COLO829 (cell line): Measurements from ENCODE around the gene PSME1.

ENCODE experiments used
- DNase-seq: peaks from one replicate; pipeline ENCODE4 v3.0.0; 2012; ENCODE audit warnings: low spot score

PSME1 gene

GRCh38 chr14:24176599-24176998 lies 40.6 kb downstream of the PSME1 start:
- DNase-seq, result no peak

DNA sequence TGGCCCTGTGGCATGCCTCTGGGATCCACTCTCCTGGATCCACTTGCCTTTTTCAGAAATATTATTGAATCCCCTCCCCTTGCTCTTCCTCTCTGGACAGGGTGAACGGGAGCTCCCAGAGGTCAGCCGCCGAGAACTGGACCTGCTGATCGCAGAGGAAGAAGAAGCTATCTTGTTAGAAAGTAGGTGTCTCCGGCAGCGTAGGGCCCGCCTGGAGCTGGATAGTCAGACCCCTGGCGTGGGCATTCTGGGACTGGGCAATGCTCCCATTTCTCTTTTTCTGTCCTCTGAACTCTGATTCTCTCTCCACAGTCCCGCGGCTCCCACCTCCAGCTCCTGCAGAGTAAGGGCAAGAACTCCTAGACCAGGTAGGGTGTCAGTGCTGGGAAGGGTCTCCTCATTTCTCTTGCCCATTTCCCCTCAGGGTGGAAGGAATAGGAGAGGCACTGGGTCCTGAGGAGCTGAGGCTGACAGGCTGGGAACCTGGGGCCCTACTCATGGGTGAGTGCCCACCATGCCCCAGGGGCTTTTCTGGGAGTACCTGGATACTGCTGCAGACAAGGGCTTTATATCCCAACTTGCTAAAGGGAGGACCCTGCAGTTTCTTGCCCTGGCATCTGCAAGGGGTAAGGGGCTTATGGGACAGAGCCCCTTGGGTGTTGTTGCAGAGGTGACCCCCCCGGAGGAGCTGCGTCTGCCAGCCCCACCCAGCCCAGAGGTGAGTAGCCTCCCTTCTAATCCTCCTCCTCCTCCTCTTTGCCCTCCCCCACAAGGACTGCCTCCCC lies 41.2 kb downstream of the PSME1 start:
- DNase-seq, result no peak

DNA sequence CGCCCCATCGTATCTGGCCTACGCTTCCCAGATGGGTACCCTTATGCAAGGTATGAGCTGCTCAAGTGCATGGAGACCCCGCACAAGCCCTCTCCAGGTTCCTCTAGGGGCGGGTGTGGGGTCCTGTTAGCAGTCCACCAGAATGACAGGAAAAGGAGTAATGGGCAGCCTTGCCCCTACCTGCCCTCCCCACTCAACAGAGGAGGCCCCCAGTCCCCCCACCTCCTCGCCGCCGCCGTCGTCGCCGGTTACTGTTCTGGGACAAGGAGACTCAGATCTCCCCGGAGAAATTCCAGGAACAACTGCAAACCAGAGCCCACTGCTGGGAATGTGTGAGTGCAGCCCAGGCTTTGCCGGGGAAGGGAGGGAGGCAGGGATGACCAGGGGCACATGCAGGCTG lies 41.9 kb downstream of the PSME1 start:
- no peak for DNase-seq

DNA sequence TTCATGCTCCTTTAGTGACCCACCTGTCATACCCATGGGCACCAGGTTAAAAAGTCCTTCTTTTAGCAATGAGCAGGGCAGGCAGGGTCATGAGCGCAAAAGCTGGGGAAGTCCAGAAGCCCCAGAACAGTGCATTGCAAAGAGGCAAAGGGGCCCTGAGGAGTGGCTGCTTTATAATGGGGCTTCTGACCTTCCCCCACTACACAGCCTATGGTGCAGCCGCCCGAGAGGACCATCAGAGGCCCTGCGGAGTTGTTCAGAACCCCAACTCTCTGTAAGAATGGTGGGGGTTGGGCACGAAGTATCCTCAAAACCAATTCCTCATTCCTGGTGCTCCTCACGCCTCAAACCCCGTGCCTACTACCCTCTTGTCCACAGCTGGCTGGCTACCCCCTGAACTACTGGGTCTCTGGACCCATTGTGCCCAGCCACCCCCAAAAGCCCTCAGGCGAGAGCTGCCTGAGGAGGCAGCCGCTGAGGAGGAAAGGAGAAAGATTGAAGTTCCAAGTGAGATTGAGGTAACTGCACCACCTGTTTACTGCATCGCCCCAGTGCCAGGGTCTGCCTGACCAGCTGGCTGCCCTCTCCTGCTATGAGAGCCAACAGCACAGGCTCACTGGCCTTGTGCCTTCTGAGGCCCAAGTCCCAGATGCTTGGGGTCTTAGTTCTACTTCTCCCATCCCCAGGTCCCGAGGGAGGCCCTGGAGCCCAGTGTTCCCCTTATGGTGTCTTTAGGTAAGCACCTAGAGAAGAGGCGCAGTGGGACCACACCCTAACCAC lies 42.6 kb downstream of the PSME1 start:
- DNase-seq, result no peak

DNA sequence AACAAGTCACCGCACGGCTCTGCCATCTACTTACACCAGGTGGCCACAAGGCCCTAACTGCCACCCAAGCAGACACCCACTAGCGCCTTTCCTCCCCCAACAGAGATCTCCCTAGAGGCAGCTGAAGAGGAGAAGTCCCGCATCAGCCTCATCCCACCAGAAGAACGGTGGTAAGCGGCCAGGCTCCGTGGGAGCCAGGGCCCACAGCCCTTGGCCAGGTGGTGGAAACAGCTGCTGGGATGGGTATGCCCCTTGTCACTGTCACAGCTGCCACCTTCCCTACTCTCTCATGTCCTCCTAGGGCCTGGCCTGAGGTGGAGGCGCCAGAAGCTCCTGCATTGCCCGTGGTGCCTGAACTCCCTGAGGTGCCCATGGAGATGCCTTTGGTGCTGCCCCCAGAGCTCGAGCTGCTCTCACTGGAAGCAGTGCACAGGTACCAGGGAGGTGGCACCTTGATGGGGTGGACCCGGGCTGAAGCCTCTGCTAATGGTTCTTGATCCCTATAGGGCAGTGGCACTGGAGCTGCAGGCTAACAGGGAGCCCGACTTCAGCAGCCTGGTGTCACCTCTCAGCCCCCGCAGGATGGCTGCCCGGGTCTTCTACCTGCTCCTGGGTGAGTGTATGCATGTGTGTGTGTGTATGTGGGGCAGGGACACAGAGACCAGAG lies 43.4 kb downstream of the PSME1 start:
- DNase-seq, result no peak

DNA sequence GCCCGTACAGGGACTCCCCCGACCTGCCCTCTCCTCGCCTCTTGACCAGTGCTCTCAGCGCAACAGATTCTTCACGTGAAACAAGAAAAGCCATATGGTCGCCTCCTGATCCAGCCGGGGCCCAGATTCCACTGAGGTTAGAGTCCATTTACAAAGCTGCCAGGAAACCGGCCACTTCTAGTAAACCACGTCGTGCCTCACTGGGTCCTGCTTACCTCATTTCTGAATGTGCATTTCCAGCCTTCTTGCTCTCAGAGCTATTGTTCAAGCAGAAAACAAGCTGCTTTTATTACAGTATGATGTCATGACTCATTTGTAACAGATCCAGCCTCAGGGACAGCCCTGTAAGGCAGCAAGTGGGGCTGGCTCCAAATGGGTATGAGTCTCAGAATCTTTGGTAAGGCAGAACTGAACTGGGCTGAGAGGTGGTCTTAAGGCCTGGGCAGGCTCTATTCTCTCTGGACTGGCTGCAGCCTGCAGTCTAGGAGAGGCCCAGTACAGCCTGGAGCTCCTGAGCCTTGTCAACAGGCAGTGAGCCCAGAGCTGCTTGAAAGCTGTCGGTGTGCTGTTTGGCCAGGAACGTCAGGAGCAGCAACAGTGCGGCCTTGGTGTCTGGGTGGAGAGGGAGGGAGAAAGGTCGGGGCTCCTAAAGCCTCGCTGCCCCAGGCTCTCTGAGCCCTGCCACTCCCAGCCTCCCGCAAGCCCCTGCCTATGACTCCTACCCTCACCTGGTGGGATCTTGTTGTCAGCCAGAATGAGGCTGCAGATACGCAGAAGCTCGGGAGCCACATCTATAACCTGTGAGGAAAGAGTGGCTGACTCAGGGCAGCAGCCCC lies 44.2 kb downstream of the PSME1 start:
- no peak for DNase-seq

- DNase-seq, result no peak
These were observed 45.5 kb downstream of the PSME1 start for GRCh38 chr14:24181371-24182077.

- DNase-seq, result no peak
These were observed 46.3 kb downstream of the PSME1 start for GRCh38 chr14:24182110-24182882.

DNA sequence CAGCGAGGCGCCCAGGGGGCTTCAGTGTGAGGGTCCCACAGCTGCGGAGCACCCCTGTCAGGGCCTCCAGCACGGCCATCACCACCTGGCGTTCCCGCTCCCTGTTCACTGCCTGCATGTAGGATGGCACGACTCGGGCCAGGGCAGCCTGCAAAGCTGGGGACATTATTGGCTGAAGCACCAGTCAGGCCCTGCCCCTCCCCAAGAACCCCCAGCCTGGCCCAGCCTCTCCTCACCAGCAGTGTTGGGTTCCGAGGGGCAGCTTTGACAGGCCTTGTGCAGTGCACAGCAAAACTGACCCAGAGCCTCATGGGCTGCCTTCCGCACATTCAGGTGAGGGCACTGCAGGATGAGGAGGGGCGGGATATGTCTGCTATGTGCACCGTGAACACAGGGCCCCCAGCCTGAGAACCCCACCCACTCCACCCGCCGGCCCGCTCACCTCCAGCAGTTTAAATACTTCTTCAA lies 47.1 kb downstream of the PSME1 start:
- no peak for DNase-seq

- no peak for DNase-seq
These were observed 48.3 kb downstream of the PSME1 start for GRCh38 chr14:24184104-24184970.

DNA sequence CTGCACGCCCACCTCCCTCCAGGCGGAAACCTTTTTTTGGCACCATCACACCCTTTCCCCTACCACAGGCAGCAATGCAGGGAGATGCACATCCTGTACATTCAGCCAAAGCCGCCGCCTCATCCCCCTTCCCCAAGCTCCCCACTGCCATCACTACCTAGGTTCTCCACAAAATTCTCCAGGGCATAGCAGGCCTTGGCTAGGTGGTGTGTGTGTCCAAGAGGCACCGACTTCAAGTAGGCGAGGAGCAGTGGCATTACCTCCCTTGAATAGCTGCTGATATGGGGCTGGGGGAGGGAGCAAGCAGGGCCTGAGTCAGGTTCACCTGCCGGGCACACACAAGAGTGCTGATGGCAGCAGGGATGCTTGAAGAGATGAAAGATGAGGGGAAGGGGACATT lies 49.0 kb downstream of the PSME1 start:
- DNase-seq, result no peak

- no peak for DNase-seq
These were observed 49.7 kb downstream of the PSME1 start for GRCh38 chr14:24185741-24186140.

- DNase-seq, result no peak
These were observed 51.0 kb downstream of the PSME1 start for GRCh38 chr14:24186831-24187538.

GRCh38 chr14:24187539-24187915 lies 51.5 kb downstream of the PSME1 start:
- DNase-seq, result no peak
